A549 (cell line): ENCODE results near the gene BRAF. TPM values are rescaled to one million over a fixed set of nuclear protein-coding genes. Genes with fewer than 3 reads are reported as not detected.
"Not testable (repeated sequence)": the region's sequence is repeated elsewhere in the genome, so short reads cannot be mapped to it uniquely, and the experiment has no call there.

Experiments used
- ATAC-seq, 2 experiments: fragments of 200-7000 bp in 1 of 2; fragments of >200 bp in 1 of 2; cut with Nextera tagmentation in 1 of 2; cut with Tn5 transposase in 1 of 2; 3 replicates each; pipeline versions ENCODE4 v1.8.0 to v1.9.1; 2018 to 2020; ENCODE audit warnings: mild to moderate bottlenecking in 1 of 2, moderate library complexity in 1 of 2
- CTCF ChIA-PET: fragments of 300-600 bp; sonication (Branson Sonifier 250); formaldehyde crosslinking; extraction: SDS; loops from one replicate; lab custom pipeline; 2021; ENCODE audit warnings: antibody characterized with exemption, inconsistent platforms; lab: Yijun Ruan, JAX
- POLR2A ChIA-PET: fragments of 350-600 bp; formaldehyde crosslinking; extraction: SDS; loops from one replicate; lab custom pipeline; 2021; ENCODE audit warnings: antibody characterized with exemption, inconsistent platforms; lab: Yijun Ruan, JAX
- DNase-seq, 2 experiments: peaks; one replicate each; pipeline versions ENCODE4 v3.0.0 to v3.0.0-alpha.2; 2011 to 2016; ENCODE audit warnings: low read depth in 1 of 2, low spot score in 1 of 2
- FAIRE-seq: peaks from 2 replicates; lab custom pipeline; 2011; peaks lifted over from hg19 to GRCh38; lab: Jason Lieb, UNC
- H3K27ac ChIP-seq, 2 experiments: fragments of >200 bp; sonication (Bioruptor Twin); formaldehyde crosslinking; 3 replicates each; pipeline ENCODE4 v1.5.1; 2016 to 2017
- H3K4me1 ChIP-seq: fragments of >200 bp; sonication (Bioruptor Twin); formaldehyde crosslinking; 3 replicates; pipeline ENCODE4 v1.6.1; 2016
- H3K4me2 ChIP-seq: fragments of >200 bp; sonication (Bioruptor Twin); formaldehyde crosslinking; 3 replicates; pipeline ENCODE4 v1.6.1; 2016
- H3K4me3 ChIP-seq: fragments of >200 bp; sonication (Bioruptor Twin); formaldehyde crosslinking; 3 replicates; pipeline ENCODE4 v1.5.1; 2016
- H3K9me3 ChIP-seq: fragments of >200 bp; sonication (Bioruptor Twin); formaldehyde crosslinking; 3 replicates; pipeline ENCODE4 v1.6.1; 2016
- CBX2 ChIP-seq: fragments of 200-600 bp; sonication (generic); IDR thresholded peaks from 2 replicates; pipeline ENCODE4 v1.6.1; 2016; ENCODE audit warnings: low read depth, mild to moderate bottlenecking, borderline replicate concordance
- CHD4 ChIP-seq: fragments of 200-600 bp; sonication (generic); IDR thresholded peaks from 2 replicates; pipeline ENCODE4 v1.6.1; 2016; ENCODE audit warnings: antibody characterized with exemption, mild to moderate bottlenecking, borderline replicate concordance
- EHMT2 ChIP-seq: fragments of 200-600 bp; sonication (generic); IDR thresholded peaks from 2 replicates; pipeline ENCODE4 v1.6.1; 2016; ENCODE audit warnings: antibody characterized with exemption, low read depth, mild to moderate bottlenecking, moderate library complexity
- ESRRA ChIP-seq: fragments of 150-350 bp; IDR thresholded peaks from 2 replicates; pipeline ENCODE4 v1.6.1; 2014; ENCODE audit warnings: mild to moderate bottlenecking, low read length, borderline replicate concordance
- HDAC2 ChIP-seq: fragments of 200-600 bp; sonication (generic); IDR thresholded peaks from 2 replicates; pipeline ENCODE4 v1.6.1; 2016
- HOXB5 ChIP-seq: fragments of 250-450 bp; sonication (Bioruptor Pico); IDR thresholded peaks from 2 replicates; pipeline ENCODE4 v1.5.0; 2020; ENCODE audit warnings: mild to moderate bottlenecking, moderate library complexity
- KDM1A ChIP-seq: fragments of 200-600 bp; sonication (generic); IDR thresholded peaks from 2 replicates; pipeline ENCODE4 v1.6.1; 2016; ENCODE audit warnings: low read depth, mild to moderate bottlenecking
- POLR2A ChIP-seq: IDR thresholded peaks from 2 replicates; pipeline ENCODE4 v1.6.1; 2012; ENCODE audit warnings: mild to moderate bottlenecking, low read length
- POLR2AphosphoS2 ChIP-seq: conservative IDR thresholded peaks from 2 replicates; pipeline ENCODE4 v1.6.1; 2012; ENCODE audit warnings: low read length, improper control_type of control experiment, inconsistent platforms
- SMC3 ChIP-seq: fragments of >200 bp; sonication (Bioruptor Twin); formaldehyde crosslinking; IDR thresholded peaks from 3 replicates; pipeline ENCODE4 v1.6.1; 2018; ENCODE audit warnings: inconsistent platforms
- SREBF2 ChIP-seq: fragments of 450-650 bp; IDR thresholded peaks from 2 replicates; pipeline ENCODE4 v1.6.1; 2014; ENCODE audit warnings: mild to moderate bottlenecking, moderate library complexity
- ZFP36 ChIP-seq: fragments of 450-650 bp; IDR thresholded peaks from 2 replicates; pipeline ENCODE4 v1.6.1; 2014; ENCODE audit warnings: borderline replicate concordance; ENCODE audit not compliant: partially characterized antibody
- WGBS: methylation state at CpG from one replicate; pipeline ENCODE4 v1.1.6; 2017; ENCODE audit errors: missing lambda C conversion rate; 5-methylcytosine and 5-hydroxymethylcytosine counted together
- polyA plus RNA-seq, 4 experiments: library from polyadenylated mRNA; depleted of rRNA in 3 of 4; stranded (reverse); fragments of >200 nt; fragmentation: RNase III in 1 of 4; extraction: RNeasy Plus Mini Kit Qiagen cat#74134 plus additional on column Dnase treatment in 1 of 4; gene quantifications; 2 replicates in 3 of 4; 3 replicates in 1 of 4; pipeline ENCODE4 v1.2.3, GENCODE V29; 2011 to 2017
- TF ChIP-seq, protein P1 (sequence below): fragments of 250-450 bp; sonication (Bioruptor Pico); IDR thresholded peaks from 2 replicates; pipeline ENCODE4 v1.5.0; 2020; ENCODE audit warnings: low read depth, mild to moderate bottlenecking, moderate library complexity
- TF ChIP-seq, protein P2 (sequence below): fragments of >200 bp; sonication (Bioruptor Twin); formaldehyde crosslinking; IDR thresholded peaks from 2 replicates; pipeline ENCODE4 v1.6.1; 2016
- TF ChIP-seq, protein P3 (sequence below): fragments of 200-600 bp; sonication (generic); IDR thresholded peaks from 2 replicates; pipeline ENCODE4 v1.6.1; 2016; ENCODE audit warnings: antibody characterized with exemption, mild to moderate bottlenecking, moderate library complexity
- TF ChIP-seq, protein P4 (sequence below): fragments of 250-450 bp; sonication (Bioruptor Pico); IDR thresholded peaks from 2 replicates; pipeline ENCODE4 v1.5.0; 2021; ENCODE audit warnings: mild to moderate bottlenecking, moderate library complexity, borderline replicate concordance

Gene BRAF
- polyA plus RNA-seq, 2 of the 4 experiments (the other 2 are of a cell fraction): 6.1 to 19.7 TPM

DNA sequence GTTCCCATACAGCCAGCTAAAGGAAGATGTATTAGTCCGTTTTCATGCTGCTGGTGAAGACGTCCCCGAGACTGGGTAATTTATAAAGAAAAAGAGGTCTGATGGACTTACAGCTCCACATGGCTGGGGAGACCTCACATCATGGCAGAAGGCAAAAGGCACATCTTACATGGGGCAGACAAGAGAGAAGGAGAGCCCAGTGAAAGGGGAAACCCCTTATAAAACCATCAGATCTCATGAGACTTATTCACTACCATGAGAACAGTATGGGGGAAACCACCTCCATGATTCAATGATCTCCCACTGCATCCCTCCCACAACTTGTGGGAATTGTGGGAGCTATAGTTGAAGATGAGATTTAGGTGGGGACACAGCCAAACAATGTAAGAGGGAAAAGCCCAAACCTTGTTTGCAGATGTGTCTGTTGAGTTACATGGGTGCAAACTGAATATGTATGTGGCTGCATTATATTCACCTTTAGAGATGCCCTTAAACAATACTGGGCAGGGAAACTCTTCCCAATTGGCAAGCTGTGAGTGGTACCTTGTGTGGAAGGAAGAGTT lies 13.1 kb upstream of the BRAF start (continued):
- TF ChIP-seq, protein P1, sequence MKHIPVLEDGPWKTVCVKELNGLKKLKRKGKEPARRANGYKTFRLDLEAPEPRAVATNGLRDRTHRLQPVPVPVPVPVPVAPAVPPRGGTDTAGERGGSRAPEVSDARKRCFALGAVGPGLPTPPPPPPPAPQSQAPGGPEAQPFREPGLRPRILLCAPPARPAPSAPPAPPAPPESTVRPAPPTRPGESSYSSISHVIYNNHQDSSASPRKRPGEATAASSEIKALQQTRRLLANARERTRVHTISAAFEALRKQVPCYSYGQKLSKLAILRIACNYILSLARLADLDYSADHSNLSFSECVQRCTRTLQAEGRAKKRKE: no peak
- TF ChIP-seq HOXB5 (CRISPR knock-in tag) (no peak), CBX2 (no peak), ESRRA (no peak), SREBF2 (no peak)
- TF ChIP-seq, protein P2, sequence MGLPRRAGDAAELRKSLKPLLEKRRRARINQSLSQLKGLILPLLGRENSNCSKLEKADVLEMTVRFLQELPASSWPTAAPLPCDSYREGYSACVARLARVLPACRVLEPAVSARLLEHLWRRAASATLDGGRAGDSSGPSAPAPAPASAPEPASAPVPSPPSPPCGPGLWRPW: no peak
- TF ChIP-seq, protein P3, sequence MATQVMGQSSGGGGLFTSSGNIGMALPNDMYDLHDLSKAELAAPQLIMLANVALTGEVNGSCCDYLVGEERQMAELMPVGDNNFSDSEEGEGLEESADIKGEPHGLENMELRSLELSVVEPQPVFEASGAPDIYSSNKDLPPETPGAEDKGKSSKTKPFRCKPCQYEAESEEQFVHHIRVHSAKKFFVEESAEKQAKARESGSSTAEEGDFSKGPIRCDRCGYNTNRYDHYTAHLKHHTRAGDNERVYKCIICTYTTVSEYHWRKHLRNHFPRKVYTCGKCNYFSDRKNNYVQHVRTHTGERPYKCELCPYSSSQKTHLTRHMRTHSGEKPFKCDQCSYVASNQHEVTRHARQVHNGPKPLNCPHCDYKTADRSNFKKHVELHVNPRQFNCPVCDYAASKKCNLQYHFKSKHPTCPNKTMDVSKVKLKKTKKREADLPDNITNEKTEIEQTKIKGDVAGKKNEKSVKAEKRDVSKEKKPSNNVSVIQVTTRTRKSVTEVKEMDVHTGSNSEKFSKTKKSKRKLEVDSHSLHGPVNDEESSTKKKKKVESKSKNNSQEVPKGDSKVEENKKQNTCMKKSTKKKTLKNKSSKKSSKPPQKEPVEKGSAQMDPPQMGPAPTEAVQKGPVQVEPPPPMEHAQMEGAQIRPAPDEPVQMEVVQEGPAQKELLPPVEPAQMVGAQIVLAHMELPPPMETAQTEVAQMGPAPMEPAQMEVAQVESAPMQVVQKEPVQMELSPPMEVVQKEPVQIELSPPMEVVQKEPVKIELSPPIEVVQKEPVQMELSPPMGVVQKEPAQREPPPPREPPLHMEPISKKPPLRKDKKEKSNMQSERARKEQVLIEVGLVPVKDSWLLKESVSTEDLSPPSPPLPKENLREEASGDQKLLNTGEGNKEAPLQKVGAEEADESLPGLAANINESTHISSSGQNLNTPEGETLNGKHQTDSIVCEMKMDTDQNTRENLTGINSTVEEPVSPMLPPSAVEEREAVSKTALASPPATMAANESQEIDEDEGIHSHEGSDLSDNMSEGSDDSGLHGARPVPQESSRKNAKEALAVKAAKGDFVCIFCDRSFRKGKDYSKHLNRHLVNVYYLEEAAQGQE: no peak

DNA sequence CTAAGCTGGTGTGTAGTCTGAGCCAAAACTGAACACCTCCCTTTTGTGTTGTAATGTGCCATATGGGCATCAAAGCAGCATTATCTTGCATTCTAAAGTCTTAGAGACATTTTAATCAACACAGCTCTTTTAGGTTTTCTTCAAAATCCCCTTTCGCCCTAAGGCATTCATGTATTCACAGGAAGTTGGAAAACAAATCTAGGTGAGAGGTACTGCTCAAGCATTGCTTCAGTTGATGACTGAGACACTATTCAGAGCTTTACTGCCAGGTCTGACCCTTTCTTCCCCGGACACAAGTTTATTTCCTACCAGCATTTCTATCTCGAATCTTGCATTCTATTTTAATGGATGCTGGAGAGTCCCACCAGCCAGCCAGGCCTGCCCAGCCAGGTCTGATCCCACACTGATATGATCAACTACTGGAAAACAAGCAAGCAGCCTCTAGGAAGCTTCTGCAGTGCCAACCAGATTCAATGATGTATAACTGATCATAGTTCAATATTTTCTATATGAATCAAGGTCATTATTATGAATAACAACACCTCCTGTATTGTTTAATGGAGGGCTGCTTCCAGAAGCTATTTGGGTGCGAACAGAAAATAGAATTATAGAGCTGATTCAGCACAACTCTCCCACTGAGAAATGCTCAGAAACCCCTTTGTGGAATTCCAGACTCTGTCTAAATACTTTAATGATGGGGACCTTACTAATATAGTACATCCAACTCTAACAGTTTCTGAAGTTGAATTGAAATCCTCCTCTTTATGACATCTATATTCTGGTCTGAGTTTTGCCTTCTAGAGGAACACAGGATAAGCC lies 4.0 kb upstream of the BRAF start:
- H3K9me3 ChIP-seq: no peaks in the 10 kb centered on the region
- ATAC-seq: no peak
- TF ChIP-seq POLR2AphosphoS2 (no peak), ZFP36 (no peak), POLR2A (no peak), SMC3 (no peak), KDM1A (no peak), EHMT2 (no peak), HOXB5 (CRISPR knock-in tag) (no peak), HDAC2 (no peak), CHD4 (no peak)
- TF ChIP-seq, protein P4, sequence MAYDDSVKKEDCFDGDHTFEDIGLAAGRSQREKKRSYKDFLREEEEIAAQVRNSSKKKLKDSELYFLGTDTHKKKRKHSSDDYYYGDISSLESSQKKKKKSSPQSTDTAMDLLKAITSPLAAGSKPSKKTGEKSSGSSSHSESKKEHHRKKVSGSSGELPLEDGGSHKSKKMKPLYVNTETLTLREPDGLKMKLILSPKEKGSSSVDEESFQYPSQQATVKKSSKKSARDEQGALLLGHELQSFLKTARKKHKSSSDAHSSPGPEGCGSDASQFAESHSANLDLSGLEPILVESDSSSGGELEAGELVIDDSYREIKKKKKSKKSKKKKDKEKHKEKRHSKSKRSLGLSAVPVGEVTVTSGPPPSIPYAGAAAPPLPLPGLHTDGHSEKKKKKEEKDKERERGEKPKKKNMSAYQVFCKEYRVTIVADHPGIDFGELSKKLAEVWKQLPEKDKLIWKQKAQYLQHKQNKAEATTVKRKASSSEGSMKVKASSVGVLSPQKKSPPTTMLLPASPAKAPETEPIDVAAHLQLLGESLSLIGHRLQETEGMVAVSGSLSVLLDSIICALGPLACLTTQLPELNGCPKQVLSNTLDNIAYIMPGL (CRISPR knock-in tag): no peak
- no peak overlapping the region for H3K4me2 ChIP-seq
- no peak for DNase-seq
- H3K27ac ChIP-seq: no peak overlapping the region
- no peaks in the 10 kb centered on the region for H3K4me1 ChIP-seq
- POLR2A ChIA-PET: no interaction called here
- CTCF ChIA-PET: interaction anchor here (1.3 kb wide), 1 partner anchor 86 kb away, joined by 3 read pairs; the partner anchor contains the start of gene MRPS33
- no peak for FAIRE-seq
- H3K4me3 ChIP-seq: no peak overlapping the region
- 26% methylated on average over 4 of the region's 4 CpGs for WGBS

DNA sequence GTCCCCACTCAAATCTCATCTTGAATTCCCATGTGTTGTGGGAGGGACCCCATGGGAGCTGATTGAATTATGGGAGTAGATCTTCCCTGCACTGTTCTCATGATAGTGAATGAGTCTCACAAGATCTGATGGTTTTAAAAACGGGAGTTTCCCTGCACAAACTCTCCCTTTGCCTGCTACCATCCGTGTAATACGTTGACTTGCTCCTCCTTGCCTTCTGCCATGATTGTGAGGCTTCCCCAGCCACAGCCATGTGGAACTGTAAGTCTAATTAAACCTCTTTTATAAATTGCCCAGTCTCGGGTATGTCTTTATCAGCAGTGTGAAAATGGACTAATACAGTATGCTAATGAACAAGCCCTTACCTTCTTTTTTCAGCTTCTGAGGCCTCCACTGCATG lies 3.2 kb upstream of the BRAF start:
- H3K9me3 ChIP-seq, H3K4me2 ChIP-seq, ATAC-seq, H3K27ac ChIP-seq, POLR2A ChIA-PET, DNase-seq, H3K4me3 ChIP-seq, FAIRE-seq, H3K4me1 ChIP-seq: not testable (repeated sequence)
- CTCF ChIA-PET: interaction anchor here (0.9 to 1.3 kb wide), 3 partner anchors 29 to 452 kb away, joined by 3 to 4 read pairs (median 3); partner anchors contain the start of gene MRPS33
- 36% methylated on average over 4 of the region's 4 CpGs for WGBS
